GM15510 (cell line): ENCODE results near the gene ATP8A2.

Source experiments
- POLR2A ChIP-seq: IDR thresholded peaks from 3 replicates; pipeline ENCODE4 v1.6.1; 2011; ENCODE audit warnings: borderline replicate concordance; ENCODE audit not compliant: insufficient read length; ENCODE audit errors: extremely low read depth

The ATP8A2 gene

GRCh38 chr13:25371875-25372283 lies at the start of gene ATP8A2:
TSS of gene ATP8A2 (plus strand) at chr13:25371974. CDS start at chr13:25372213, 239 bp downstream.
- no peak for TF ChIP-seq POLR2A

DNA sequence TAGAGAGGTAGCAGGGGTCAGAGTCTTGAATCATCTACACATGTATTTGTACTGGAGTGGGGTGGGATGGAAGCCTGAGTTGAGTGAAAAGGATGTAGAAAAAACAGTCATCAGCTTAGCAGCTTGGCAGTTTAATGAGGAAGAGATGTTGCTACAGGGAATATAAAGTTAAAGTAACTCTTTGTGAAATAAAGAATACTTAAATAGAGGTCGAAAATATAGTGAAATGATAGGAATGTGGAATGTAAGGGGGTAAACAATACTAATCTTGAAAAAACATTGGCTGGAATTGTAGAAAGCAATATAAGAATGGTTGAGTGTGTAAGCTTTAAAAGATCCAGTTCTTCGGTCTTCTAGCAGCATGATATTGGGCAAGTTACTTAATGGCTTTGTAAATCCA lies 47.7 kb upstream of the ATP8A2 start:
- no peak for TF ChIP-seq POLR2A

DNA sequence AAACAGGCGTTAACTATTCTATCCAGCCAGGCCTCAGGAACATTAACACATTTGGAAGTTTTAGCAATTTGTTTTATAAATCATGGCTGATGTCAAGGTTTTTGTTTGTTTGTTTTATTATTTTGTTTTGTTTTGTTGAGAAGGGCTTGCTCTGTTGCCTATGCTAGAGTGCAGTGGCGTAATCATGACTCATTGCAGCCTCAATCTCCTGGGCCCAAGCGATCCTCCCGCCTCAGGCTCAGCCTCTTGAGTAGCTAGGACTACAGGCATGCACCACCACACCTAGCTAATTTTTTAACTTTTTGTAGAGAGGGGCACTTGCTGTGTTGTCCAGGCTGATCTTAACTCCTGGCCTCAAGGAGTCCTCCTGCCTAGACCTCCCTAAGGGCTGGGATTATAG lies 42.1 kb upstream of the ATP8A2 start:
- no peak for TF ChIP-seq POLR2A

DNA sequence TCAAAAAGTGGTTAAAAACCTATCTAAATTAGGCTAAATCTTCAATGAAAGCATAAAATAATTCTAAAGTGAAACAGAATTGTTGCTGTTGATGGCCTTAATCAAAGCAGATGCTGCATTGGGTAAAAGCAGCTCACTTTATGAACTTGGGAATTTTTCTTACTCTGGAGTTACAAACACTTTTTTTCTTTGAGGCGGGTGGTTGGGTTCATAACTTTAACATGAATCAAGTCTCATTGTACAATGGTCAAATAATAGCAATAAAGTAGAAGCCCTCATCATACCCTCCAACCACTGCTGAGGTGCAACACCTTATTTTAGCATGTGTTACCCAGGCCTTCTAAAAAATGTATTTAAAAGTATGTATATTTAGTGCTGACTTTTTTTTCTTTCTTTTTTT lies 41.2 kb upstream of the ATP8A2 start:
- TF ChIP-seq POLR2A = no peak

GRCh38 chr13:25335856-25336255 lies 35.9 kb upstream of the ATP8A2 start:
- no peak for TF ChIP-seq POLR2A

GRCh38 chr13:25345576-25345975 lies 26.2 kb upstream of the ATP8A2 start:
- no peak for TF ChIP-seq POLR2A

- no peak for TF ChIP-seq POLR2A
Measured at GRCh38 chr13:25347151-25347550, 24.6 kb upstream of the ATP8A2 start.

DNA sequence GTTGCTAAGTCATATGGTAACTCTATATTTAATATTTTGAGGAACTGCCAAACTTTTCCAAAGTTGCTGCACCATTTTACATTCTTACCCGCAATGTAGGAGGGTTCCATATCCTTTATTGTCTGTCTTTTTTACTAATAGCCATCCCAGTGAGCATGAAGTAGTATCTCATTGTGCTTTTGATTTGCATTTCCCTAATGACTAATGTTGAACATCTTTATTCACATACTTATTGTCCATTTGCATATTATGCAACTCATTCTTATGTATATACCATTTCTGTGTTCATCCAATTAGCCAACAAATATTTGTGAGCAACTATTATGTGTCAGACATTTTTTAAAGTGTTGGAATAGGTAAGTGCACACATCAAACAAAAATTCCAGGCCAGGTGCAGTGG lies 20.4 kb upstream of the ATP8A2 start:
- no peak for TF ChIP-seq POLR2A

DNA sequence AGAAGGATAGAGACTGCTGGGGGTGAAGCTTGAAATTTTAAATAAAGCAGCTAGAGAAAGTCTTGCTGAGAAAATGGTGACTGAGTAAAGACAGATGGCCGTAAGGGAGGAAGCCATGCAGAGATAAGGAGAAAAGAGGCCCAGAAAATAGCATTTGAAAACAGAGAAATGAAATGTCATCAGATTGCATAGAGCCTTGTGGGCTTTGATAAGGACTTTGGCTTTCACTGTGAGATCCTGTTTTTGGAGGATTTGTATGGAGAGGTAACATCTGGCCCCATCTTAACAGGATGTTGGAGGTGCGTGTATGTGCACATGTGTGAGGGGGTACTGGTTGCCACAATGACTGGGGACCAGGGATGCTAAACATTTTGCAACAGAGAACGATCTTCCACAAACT lies 19.5 kb upstream of the ATP8A2 start:
- TF ChIP-seq POLR2A = no peak

DNA sequence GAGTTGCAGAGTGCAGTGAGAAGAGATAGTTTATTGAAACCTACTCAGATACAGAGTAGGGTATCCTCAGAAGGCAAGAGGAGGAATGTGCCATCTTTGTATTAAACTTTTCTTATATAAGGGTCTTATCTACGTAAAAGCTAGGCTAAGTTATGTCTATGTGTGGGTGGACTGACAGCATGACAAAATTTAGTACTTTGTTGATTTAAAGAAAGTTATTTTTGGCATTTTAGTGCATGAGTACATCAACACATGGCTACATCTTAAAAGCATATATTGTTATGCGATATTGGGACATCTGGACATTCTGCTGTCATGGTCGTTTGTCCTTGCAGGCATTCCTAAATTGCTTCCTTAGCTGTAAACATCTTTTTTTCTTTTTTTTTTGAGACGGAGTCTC lies 19.0 kb upstream of the ATP8A2 start:
- TF ChIP-seq POLR2A = no peak

GRCh38 chr13:25353344-25353743 lies 18.4 kb upstream of the ATP8A2 start:
- TF ChIP-seq POLR2A = no peak

- TF ChIP-seq POLR2A = no peak
Measured at GRCh38 chr13:25354377-25354776, 17.4 kb upstream of the ATP8A2 start.

GRCh38 chr13:25365720-25366235 lies 6.0 kb upstream of the ATP8A2 start:
- TF ChIP-seq POLR2A = no peak

- TF ChIP-seq POLR2A = no peak
Measured at GRCh38 chr13:25371158-25371874, 458 bp upstream of the ATP8A2 start.

- TF ChIP-seq POLR2A = no peak
Measured at GRCh38 chr13:25372284-25373081, 709 bp downstream of the ATP8A2 start.
